Measurements from ENCODE around the gene GRIA1. TPM values are rescaled to one million over a fixed set of nuclear protein-coding genes. Genes with fewer than 3 reads are reported as not detected.

Gene GRIA1
- total and polyA plus RNA-seq, 2 donors (not counting 1 experiment from before 2014, with no cell fraction given) = not detected

DNA sequence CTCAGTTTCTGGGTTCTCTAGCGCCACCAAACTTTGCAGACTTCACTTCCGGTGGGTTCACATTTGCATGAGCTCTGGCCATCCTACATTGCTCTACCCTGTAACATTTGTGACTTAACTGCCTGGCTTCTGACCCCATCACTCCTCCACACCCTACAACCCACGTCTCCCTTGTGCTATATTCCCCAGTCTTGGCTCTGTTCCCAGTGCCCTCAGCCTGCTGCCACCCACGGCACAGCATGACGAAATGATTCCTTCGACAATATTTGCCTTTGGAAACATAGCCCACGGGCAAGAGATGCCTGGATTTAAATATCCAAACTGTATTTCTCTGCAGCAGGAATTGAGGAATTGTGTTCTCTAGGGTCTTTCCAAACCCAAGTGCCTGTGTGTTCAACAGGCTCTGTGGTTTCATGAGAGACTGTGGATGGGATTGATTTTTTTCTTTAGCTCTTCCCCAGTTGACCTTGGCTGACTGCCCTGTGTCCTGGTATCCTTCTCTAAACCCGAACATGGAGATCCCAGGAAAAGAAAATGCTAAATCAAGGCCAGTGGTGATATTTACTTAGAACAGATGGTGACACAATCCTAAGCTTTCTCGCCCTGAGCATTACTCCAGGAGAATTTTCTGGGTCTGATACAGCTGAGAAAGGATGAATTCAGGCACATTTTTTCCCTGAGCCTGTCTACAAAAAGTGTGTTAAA lies 44.4 kb upstream of the GRIA1 start:
- Mint-ChIP-seq H3K4me1 (no peaks in the 10 kb centered on the region), H3K27me3 (no peaks in the 10 kb centered on the region), H3K27ac (no peak overlapping the region), H3K4me3 (no peak overlapping the region), H3K9me3 (ENCODE audit: insufficient read depth) (no peaks in the 10 kb centered on the region)
- H4K20me1 ChIP-seq (ENCODE audit: control insufficient read depth, insufficient read depth, low read length, poor library complexity, severe bottlenecking) = no peaks in the 10 kb centered on the region
- WGBS (ENCODE audit: insufficient coverage) = 66% methylated on average over 6 of the region's 9 CpGs
- H3K9me3 ChIP-seq (ENCODE audit: control extremely low read depth in 1 of 3, control insufficient read depth in 2 of 3, insufficient read depth in 1 of 3, low read length in 2 of 3) = no peaks in the 10 kb centered on the region
- no peaks in the 10 kb centered on the region for H3K79me2 ChIP-seq (ENCODE audit: control insufficient read depth, insufficient read depth, low read length)
- H3K27ac ChIP-seq (ENCODE audit: low read length in 2 of 2) = no peak overlapping the region
- intact Hi-C loops (cut with micrococcal nuclease) = no loop called here
- ChIA-PET POLR2A (no interaction called here), CTCF (no interaction called here)
- TF ChIP-seq, protein P1, sequence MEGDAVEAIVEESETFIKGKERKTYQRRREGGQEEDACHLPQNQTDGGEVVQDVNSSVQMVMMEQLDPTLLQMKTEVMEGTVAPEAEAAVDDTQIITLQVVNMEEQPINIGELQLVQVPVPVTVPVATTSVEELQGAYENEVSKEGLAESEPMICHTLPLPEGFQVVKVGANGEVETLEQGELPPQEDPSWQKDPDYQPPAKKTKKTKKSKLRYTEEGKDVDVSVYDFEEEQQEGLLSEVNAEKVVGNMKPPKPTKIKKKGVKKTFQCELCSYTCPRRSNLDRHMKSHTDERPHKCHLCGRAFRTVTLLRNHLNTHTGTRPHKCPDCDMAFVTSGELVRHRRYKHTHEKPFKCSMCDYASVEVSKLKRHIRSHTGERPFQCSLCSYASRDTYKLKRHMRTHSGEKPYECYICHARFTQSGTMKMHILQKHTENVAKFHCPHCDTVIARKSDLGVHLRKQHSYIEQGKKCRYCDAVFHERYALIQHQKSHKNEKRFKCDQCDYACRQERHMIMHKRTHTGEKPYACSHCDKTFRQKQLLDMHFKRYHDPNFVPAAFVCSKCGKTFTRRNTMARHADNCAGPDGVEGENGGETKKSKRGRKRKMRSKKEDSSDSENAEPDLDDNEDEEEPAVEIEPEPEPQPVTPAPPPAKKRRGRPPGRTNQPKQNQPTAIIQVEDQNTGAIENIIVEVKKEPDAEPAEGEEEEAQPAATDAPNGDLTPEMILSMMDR (IDR thresholded peaks at IDR 0.05) = no peak
- no peak for TF ChIP-seq EZH2 (IDR thresholded peaks at IDR 0.05; ENCODE audit: borderline replicate concordance, insufficient read depth, low read depth, low read length, poor library complexity, severe bottlenecking)
- DNase-seq (no peak), ATAC-seq (ENCODE audit: low read depth) (no peak)
- H2AFZ ChIP-seq (ENCODE audit: insufficient read depth, low read depth, low read length, poor library complexity, severe bottlenecking) = no peak overlapping the region
- no peaks in the 10 kb centered on the region for H3K36me3 ChIP-seq (replicated peaks in 1 of 2; ENCODE audit: control extremely low read depth in 1 of 2, control insufficient read depth in 1 of 2, extremely low read depth in 1 of 2, insufficient read depth in 2 of 2, low read length in 1 of 2)
- H3K9ac ChIP-seq (ENCODE audit: low read length) = no peak overlapping the region
- no peak overlapping the region for H3K4me2 ChIP-seq (replicated peaks; ENCODE audit: low read depth, low read length, poor library complexity, severe bottlenecking)
- H3K4me1 ChIP-seq (ENCODE audit: control insufficient read depth in 2 of 2, insufficient read depth in 2 of 2, low read length in 2 of 2) = no peaks in the 10 kb centered on the region
- H3K4me3 ChIP-seq (ENCODE audit: control extremely low read depth in 1 of 5, extremely low read depth in 1 of 5, insufficient read depth in 1 of 5, low read depth in 2 of 5, low read length in 4 of 5) = no peak overlapping the region
- no peaks in the 10 kb centered on the region for H3K27me3 ChIP-seq (replicated peaks in 1 of 4; ENCODE audit: control extremely low read depth in 1 of 4, control insufficient read depth in 3 of 4, insufficient read depth in 4 of 4, low read length in 3 of 4)

DNA sequence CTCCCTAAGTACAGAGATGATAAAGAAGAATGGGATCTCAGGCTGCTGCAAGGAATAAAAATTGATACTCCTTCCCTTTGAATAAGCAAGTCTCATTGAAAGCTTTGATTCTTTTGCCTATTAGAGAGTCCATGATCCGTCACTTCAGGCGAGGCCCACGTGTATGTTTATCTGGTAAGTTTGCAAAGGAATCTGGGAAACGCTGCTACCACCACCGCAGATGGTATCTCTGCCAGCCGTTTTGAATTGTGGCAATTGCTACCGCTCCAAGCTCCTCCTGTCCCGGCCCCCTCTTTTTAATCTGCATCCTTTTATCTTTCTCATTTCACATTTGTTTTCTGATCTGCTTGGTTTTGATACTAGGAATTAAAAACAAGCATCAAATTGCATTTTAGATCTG lies 42.9 kb upstream of the GRIA1 start:
- Histone ChIP-seq H2AFZ (ENCODE audit: insufficient read depth, low read depth, low read length, poor library complexity, severe bottlenecking) (no peak overlapping the region), H3K36me3 (replicated peaks in 1 of 2; ENCODE audit: control extremely low read depth in 1 of 2, control insufficient read depth in 1 of 2, extremely low read depth in 1 of 2, insufficient read depth in 2 of 2, low read length in 1 of 2) (no peaks in the 10 kb centered on the region), H3K4me2 (replicated peaks; ENCODE audit: low read depth, low read length, poor library complexity, severe bottlenecking) (no peak overlapping the region), H3K27ac (ENCODE audit: low read length in 2 of 2) (no peak overlapping the region), H3K79me2 (ENCODE audit: control insufficient read depth, insufficient read depth, low read length) (no peaks in the 10 kb centered on the region), H3K9ac (ENCODE audit: low read length) (no peak overlapping the region), H3K9me3 (ENCODE audit: control extremely low read depth in 1 of 3, control insufficient read depth in 2 of 3, insufficient read depth in 1 of 3, low read length in 2 of 3) (no peaks in the 10 kb centered on the region), H3K27me3 (replicated peaks in 1 of 4; ENCODE audit: control extremely low read depth in 1 of 4, control insufficient read depth in 3 of 4, insufficient read depth in 4 of 4, low read length in 3 of 4) (no peaks in the 10 kb centered on the region), H4K20me1 (ENCODE audit: control insufficient read depth, insufficient read depth, low read length, poor library complexity, severe bottlenecking) (no peaks in the 10 kb centered on the region), H3K4me3 (ENCODE audit: control extremely low read depth in 1 of 5, extremely low read depth in 1 of 5, insufficient read depth in 1 of 5, low read depth in 2 of 5, low read length in 4 of 5) (no peak overlapping the region), H3K4me1 (ENCODE audit: control insufficient read depth in 2 of 2, insufficient read depth in 2 of 2, low read length in 2 of 2) (no peaks in the 10 kb centered on the region)
- Mint-ChIP-seq H3K4me3 (no peak overlapping the region), H3K27ac (no peak overlapping the region), H3K4me1 (no peaks in the 10 kb centered on the region), H3K9me3 (ENCODE audit: insufficient read depth) (no peaks in the 10 kb centered on the region), H3K27me3 (no peaks in the 10 kb centered on the region)
- ATAC-seq (ENCODE audit: low read depth) = no peak
- 82% methylated on average over 4 of the region's 8 CpGs for WGBS (ENCODE audit: insufficient coverage)
- ChIA-PET CTCF (no interaction called here), POLR2A (no interaction called here)
- no peak for DNase-seq
- no peak for TF ChIP-seq EZH2 (IDR thresholded peaks at IDR 0.05; ENCODE audit: borderline replicate concordance, insufficient read depth, low read depth, low read length, poor library complexity, severe bottlenecking)
- TF ChIP-seq, protein P1 (IDR thresholded peaks at IDR 0.05) = no peak
- intact Hi-C loops (cut with micrococcal nuclease) = no loop called here

Data from B cell (primary cell).